GM12878 (cell line): ENCODE data around the gene INSIG1.

Experiments used
- ATF2 ChIP-seq: IDR thresholded peaks from 2 replicates; pipeline ENCODE4 v1.6.1; 2012; ENCODE audit warnings: low read length, inconsistent platforms
- HDAC6 ChIP-seq: fragments of 200-600 bp; sonication (generic); IDR thresholded peaks from one replicate; pipeline ENCODE4 v1.8.0; 2017; ENCODE audit warnings: antibody characterized with exemption; ENCODE audit not compliant: unreplicated experiment
- POLR2A ChIP-seq: IDR thresholded peaks from 2 replicates; pipeline ENCODE4 v1.6.1; 2011; ENCODE audit warnings: low read depth, mild to moderate bottlenecking, low read length

GRCh38 chr7:155309021-155309338 is 11.3 kb downstream of the INSIG1 start:
- TF ChIP-seq POLR2A (no peak), HDAC6 (no peak), ATF2 (no peak)
